ENCODE results near the gene RPS6KA6.

The RPS6KA6 gene

GRCh38 chrX:84182516-84182915 is 5.5 kb downstream of the RPS6KA6 start:
- ATAC-seq (no peak), DNase-seq (no peak)
- Mint-ChIP-seq H3K4me1 (no peaks in the 10 kb centered on the region), H3K27me3 (peaks cover 17% of the 10 kb centered on the region), H3K4me3 (no peak overlapping the region), H3K9me3 (no peaks in the 10 kb centered on the region), H3K36me3 (ENCODE audit: low read depth) (no peaks in the 10 kb centered on the region), H3K27ac (no peak overlapping the region)

GRCh38 chrX:84175958-84176357 is 12.0 kb downstream of the RPS6KA6 start:
- H3K9me3 Mint-ChIP-seq: no peaks in the 10 kb centered on the region
- no peaks in the 10 kb centered on the region for H3K36me3 Mint-ChIP-seq (ENCODE audit: low read depth)
- no peaks in the 10 kb centered on the region for H3K4me1 Mint-ChIP-seq
- ATAC-seq (no peak), DNase-seq (no peak)
- H3K27me3 Mint-ChIP-seq: no peaks in the 10 kb centered on the region
- no peak overlapping the region for H3K27ac Mint-ChIP-seq
- H3K4me3 Mint-ChIP-seq: no peak overlapping the region

GRCh38 chrX:84175274-84175673 is 12.7 kb downstream of the RPS6KA6 start:
- no peaks in the 10 kb centered on the region for H3K36me3 Mint-ChIP-seq (ENCODE audit: low read depth)
- no peaks in the 10 kb centered on the region for H3K9me3 Mint-ChIP-seq
- DNase-seq (no peak), ATAC-seq (no peak)
- no peaks in the 10 kb centered on the region for H3K4me1 Mint-ChIP-seq
- no peak overlapping the region for H3K27ac Mint-ChIP-seq
- no peaks in the 10 kb centered on the region for H3K27me3 Mint-ChIP-seq
- no peak overlapping the region for H3K4me3 Mint-ChIP-seq

- Mint-ChIP-seq H3K4me3 (no peak overlapping the region), H3K27me3 (no peaks in the 10 kb centered on the region), H3K27ac (no peak overlapping the region), H3K4me1 (no peaks in the 10 kb centered on the region), H3K36me3 (ENCODE audit: low read depth) (no peaks in the 10 kb centered on the region), H3K9me3 (no peaks in the 10 kb centered on the region)
- no peak for ATAC-seq
- DNase-seq: no peak
Measured at GRCh38 chrX:84174348-84174747, 13.7 kb downstream of the RPS6KA6 start.

GRCh38 chrX:84170931-84171330 is 17.1 kb downstream of the RPS6KA6 start:
- Mint-ChIP-seq H3K36me3 (ENCODE audit: low read depth) (no peaks in the 10 kb centered on the region), H3K4me3 (no peak overlapping the region), H3K4me1 (no peaks in the 10 kb centered on the region), H3K27me3 (no peaks in the 10 kb centered on the region), H3K9me3 (no peaks in the 10 kb centered on the region), H3K27ac (no peak overlapping the region)
- no peak for ATAC-seq
- DNase-seq: no peak

GRCh38 chrX:84168574-84168973 is 19.4 kb downstream of the RPS6KA6 start:
- Mint-ChIP-seq H3K36me3 (ENCODE audit: low read depth) (no peaks in the 10 kb centered on the region), H3K4me3 (no peak overlapping the region), H3K27ac (no peak overlapping the region), H3K4me1 (no peaks in the 10 kb centered on the region), H3K27me3 (no peaks in the 10 kb centered on the region), H3K9me3 (no peaks in the 10 kb centered on the region)
- no peak for DNase-seq
- no peak for ATAC-seq

GRCh38 chrX:84168095-84168494 is 19.9 kb downstream of the RPS6KA6 start:
- no peak for DNase-seq
- no peak for ATAC-seq
- Mint-ChIP-seq H3K4me1 (no peaks in the 10 kb centered on the region), H3K36me3 (ENCODE audit: low read depth) (no peaks in the 10 kb centered on the region), H3K27me3 (no peaks in the 10 kb centered on the region), H3K9me3 (no peaks in the 10 kb centered on the region), H3K27ac (no peak overlapping the region), H3K4me3 (no peak overlapping the region)

GRCh38 chrX:84165711-84166110 is 22.3 kb downstream of the RPS6KA6 start:
- no peak for DNase-seq
- Mint-ChIP-seq H3K27me3 (no peaks in the 10 kb centered on the region), H3K4me3 (no peak overlapping the region), H3K27ac (no peak overlapping the region), H3K36me3 (ENCODE audit: low read depth) (no peaks in the 10 kb centered on the region), H3K9me3 (no peaks in the 10 kb centered on the region), H3K4me1 (no peaks in the 10 kb centered on the region)
- no peak for ATAC-seq

- DNase-seq: no peak
- ATAC-seq: no peak
- Mint-ChIP-seq H3K4me1 (no peaks in the 10 kb centered on the region), H3K36me3 (ENCODE audit: low read depth) (no peaks in the 10 kb centered on the region), H3K27ac (no peak overlapping the region), H3K9me3 (no peaks in the 10 kb centered on the region), H3K27me3 (no peaks in the 10 kb centered on the region), H3K4me3 (no peak overlapping the region)
Measured at GRCh38 chrX:84162401-84162800, 25.6 kb downstream of the RPS6KA6 start.

- Mint-ChIP-seq H3K27me3 (no peaks in the 10 kb centered on the region), H3K4me1 (no peaks in the 10 kb centered on the region), H3K27ac (no peak overlapping the region), H3K36me3 (ENCODE audit: low read depth) (no peaks in the 10 kb centered on the region), H3K4me3 (no peak overlapping the region), H3K9me3 (no peaks in the 10 kb centered on the region)
- DNase-seq (no peak), ATAC-seq (no peak)
Measured at GRCh38 chrX:84161641-84162040, 26.4 kb downstream of the RPS6KA6 start.

GRCh38 chrX:84160736-84161135 is 27.3 kb downstream of the RPS6KA6 start:
- ATAC-seq (no peak), DNase-seq (no peak)
- Mint-ChIP-seq H3K9me3 (no peaks in the 10 kb centered on the region), H3K27me3 (no peaks in the 10 kb centered on the region), H3K4me1 (no peaks in the 10 kb centered on the region), H3K4me3 (no peak overlapping the region), H3K36me3 (ENCODE audit: low read depth) (no peaks in the 10 kb centered on the region), H3K27ac (no peak overlapping the region)

- ATAC-seq (no peak), DNase-seq (no peak)
- no peaks in the 10 kb centered on the region for H3K4me1 Mint-ChIP-seq
- H3K4me3 Mint-ChIP-seq: no peak overlapping the region
- no peaks in the 10 kb centered on the region for H3K9me3 Mint-ChIP-seq
- no peak overlapping the region for H3K27ac Mint-ChIP-seq
- no peaks in the 10 kb centered on the region for H3K36me3 Mint-ChIP-seq (ENCODE audit: low read depth)
- no peaks in the 10 kb centered on the region for H3K27me3 Mint-ChIP-seq
Measured at GRCh38 chrX:84156821-84157220, 31.2 kb downstream of the RPS6KA6 start.

GRCh38 chrX:84155938-84156337 is 32.1 kb downstream of the RPS6KA6 start:
- H3K36me3 Mint-ChIP-seq (ENCODE audit: low read depth): no peaks in the 10 kb centered on the region
- ATAC-seq (no peak), DNase-seq (no peak)
- H3K27ac Mint-ChIP-seq: no peak overlapping the region
- no peaks in the 10 kb centered on the region for H3K4me1 Mint-ChIP-seq
- no peaks in the 10 kb centered on the region for H3K27me3 Mint-ChIP-seq
- no peaks in the 10 kb centered on the region for H3K9me3 Mint-ChIP-seq
- no peak overlapping the region for H3K4me3 Mint-ChIP-seq

- H3K4me3 Mint-ChIP-seq: no peak overlapping the region
- H3K27me3 Mint-ChIP-seq: no peaks in the 10 kb centered on the region
- H3K27ac Mint-ChIP-seq: no peak overlapping the region
- ATAC-seq: no peak
- no peaks in the 10 kb centered on the region for H3K36me3 Mint-ChIP-seq (ENCODE audit: low read depth)
- no peak for DNase-seq
- H3K9me3 Mint-ChIP-seq: no peaks in the 10 kb centered on the region
- H3K4me1 Mint-ChIP-seq: no peaks in the 10 kb centered on the region
Measured at GRCh38 chrX:84153538-84153937, 34.5 kb downstream of the RPS6KA6 start.

- no peak for DNase-seq
- H3K36me3 Mint-ChIP-seq (ENCODE audit: low read depth): no peaks in the 10 kb centered on the region
Measured at GRCh38 chrX:84144991-84145390, 43.0 kb downstream of the RPS6KA6 start.

GRCh38 chrX:84144281-84144680 is 43.7 kb downstream of the RPS6KA6 start:
- Mint-ChIP-seq H3K27ac (no peak overlapping the region), H3K9me3 (no peaks in the 10 kb centered on the region), H3K4me1 (no peaks in the 10 kb centered on the region), H3K4me3 (no peak overlapping the region), H3K36me3 (ENCODE audit: low read depth) (no peaks in the 10 kb centered on the region), H3K27me3 (no peaks in the 10 kb centered on the region)
- no peak for ATAC-seq
- DNase-seq: no peak

More at GRCh38 chrX:84144991-84145390, 43.0 kb downstream of the RPS6KA6 start:
- Mint-ChIP-seq H3K4me1 (no peaks in the 10 kb centered on the region), H3K27me3 (no peaks in the 10 kb centered on the region), H3K9me3 (no peaks in the 10 kb centered on the region), H3K27ac (no peak overlapping the region), H3K4me3 (no peak overlapping the region)
- ATAC-seq: no peak
